IMR-90 (cell line): ENCODE data around the gene CD300H. TPM values are rescaled to one million over a fixed set of nuclear protein-coding genes. Genes with fewer than 3 reads are reported as not detected.

ENCODE experiments used
- ATAC-seq: fragments of 200-7000 bp; cut with Tn5 transposase; 2 replicates; pipeline ENCODE4 v1.9.1; 2020; ENCODE audit warnings: low read depth, mild to moderate bottlenecking, moderate library complexity
- BruUV-seq: library from RNA; stranded (reverse); fragments of 400-500 nt; replicated peaks from 2 replicates; lab custom pipeline; 2021; lab: Mats Ljungman, UMichigan
- CTCF ChIA-PET: fragments of 300-600 bp; formaldehyde crosslinking; extraction: SDS; loops from one replicate; lab custom pipeline; 2021; ENCODE audit warnings: antibody characterized with exemption; lab: Yijun Ruan, JAX
- POLR2A ChIA-PET: fragments of 300-600 bp; sonication (Branson Sonifier 250); formaldehyde crosslinking; loops from one replicate; lab custom pipeline; 2022; ENCODE audit warnings: antibody characterized with exemption; ENCODE audit not compliant: unreplicated experiment; lab: Charles Lee
- DNase-seq: peaks from one replicate; pipeline ENCODE4 v3.0.0; 2013
- H2AFZ ChIP-seq: replicated peaks from 2 replicates; pipeline ENCODE3; 2013; ENCODE audit warnings: low read length, mild to moderate bottlenecking; ENCODE audit not compliant: poor library complexity
- H2AK5ac ChIP-seq: 2 replicates; pipeline ENCODE4 v1.6.1; 2013; ENCODE audit warnings: low read depth, low read length, inconsistent platforms
- H2AK9ac ChIP-seq: replicated peaks from 2 replicates; pipeline ENCODE3; 2013; ENCODE audit warnings: mild to moderate bottlenecking, low read depth, low read length, moderate library complexity; ENCODE audit not compliant: poor library complexity
- H2BK120ac ChIP-seq: 2 replicates; pipeline ENCODE4 v1.6.1; 2013; ENCODE audit warnings: low read depth, low read length, inconsistent platforms
- H2BK15ac ChIP-seq: 3 replicates; pipeline ENCODE4 v1.6.1; 2013; ENCODE audit warnings: low read depth, low read length, inconsistent platforms
- H2BK20ac ChIP-seq: 2 replicates; pipeline ENCODE4 v1.6.1; 2013; ENCODE audit warnings: low read depth, mild to moderate bottlenecking, inconsistent platforms, low read length, moderate library complexity
- H2BK5ac ChIP-seq: 2 replicates; pipeline ENCODE4 v1.6.1; 2013; ENCODE audit warnings: mild to moderate bottlenecking, low read depth, low read length, inconsistent platforms; ENCODE audit not compliant: poor library complexity, severe bottlenecking
- H3K14ac ChIP-seq: replicated peaks from 2 replicates; pipeline ENCODE4 v1.6.1; 2013; ENCODE audit warnings: low read depth, low read length, inconsistent platforms
- H3K18ac ChIP-seq: 2 replicates; pipeline ENCODE4 v1.6.1; 2013; ENCODE audit warnings: low read depth, low read length, control low read depth
- H3K23ac ChIP-seq: 2 replicates; pipeline ENCODE4 v1.6.1; 2013; ENCODE audit warnings: low read depth, low read length, inconsistent platforms
- H3K27ac ChIP-seq: 2 replicates; pipeline ENCODE4 v1.5.1; 2013; ENCODE audit warnings: mild to moderate bottlenecking, control low read depth, low read length; ENCODE audit not compliant: insufficient read depth
- H3K27me3 ChIP-seq: 2 replicates; pipeline ENCODE4 v1.6.1; 2013; ENCODE audit warnings: low read length; ENCODE audit not compliant: control insufficient read depth, insufficient read depth
- H3K36me3 ChIP-seq: 2 replicates; pipeline ENCODE4 v1.6.1; 2013; ENCODE audit warnings: low read length, mixed read lengths; ENCODE audit not compliant: control insufficient read depth, insufficient read depth
- H3K4ac ChIP-seq: 2 replicates; pipeline ENCODE4 v1.6.1; 2013; ENCODE audit warnings: low read depth, low read length, inconsistent platforms
- H3K4me1 ChIP-seq: 2 replicates; pipeline ENCODE4 v1.6.1; 2013; ENCODE audit warnings: low read length, mixed read lengths; ENCODE audit not compliant: control insufficient read depth, insufficient read depth
- H3K4me2 ChIP-seq: 2 replicates; pipeline ENCODE4 v1.6.1; 2013; ENCODE audit warnings: low read depth, mild to moderate bottlenecking, control low read depth, low read length, moderate library complexity
- H3K4me3 ChIP-seq: 2 replicates; pipeline ENCODE4 v1.5.1; 2013; ENCODE audit warnings: low read depth, mild to moderate bottlenecking, control low read depth, low read length, moderate library complexity; ENCODE audit not compliant: insufficient read depth
- H3K56ac ChIP-seq: 2 replicates; pipeline ENCODE4 v1.6.1; 2013; ENCODE audit warnings: low read length, inconsistent platforms; ENCODE audit not compliant: insufficient read depth; ENCODE audit errors: extremely low read depth
- H3K79me1 ChIP-seq, 2 experiments: 2 replicates each; pipeline ENCODE4 v1.6.1; 2013; ENCODE audit warnings: low read length in 2 of 2, inconsistent platforms in 1 of 2, low read depth in 1 of 2
- H3K9ac ChIP-seq: 2 replicates; pipeline ENCODE4 v1.6.1; 2013; ENCODE audit warnings: low read depth, low read length, control low read depth
- H3K9me1 ChIP-seq: 2 replicates; pipeline ENCODE4 v1.6.1; 2013; ENCODE audit warnings: low read length, inconsistent platforms; ENCODE audit not compliant: insufficient read depth
- H3K9me3 ChIP-seq: 2 replicates; pipeline ENCODE4 v1.6.1; 2013; ENCODE audit warnings: low read length; ENCODE audit not compliant: control insufficient read depth, insufficient read depth
- H4K20me1 ChIP-seq: 2 replicates; pipeline ENCODE4 v1.6.1; 2013; ENCODE audit warnings: low read length, inconsistent platforms; ENCODE audit not compliant: insufficient read depth
- H4K5ac ChIP-seq: 2 replicates; pipeline ENCODE4 v1.6.1; 2013; ENCODE audit warnings: mild to moderate bottlenecking, low read depth, low read length, control low read depth
- H4K8ac ChIP-seq, 2 experiments: 2 replicates each; pipeline ENCODE4 v1.6.1; 2013; ENCODE audit warnings: low read depth in 2 of 2, low read length in 2 of 2, control low read depth in 1 of 2, inconsistent platforms in 1 of 2
- H4K91ac ChIP-seq: 2 replicates; pipeline ENCODE4 v1.6.1; 2013; ENCODE audit warnings: low read depth, low read length, inconsistent platforms; ENCODE audit not compliant: insufficient read depth
- BHLHE40 ChIP-seq: fragments of 150-350 bp; IDR thresholded peaks from 2 replicates; pipeline ENCODE4 v1.6.1; 2016; ENCODE audit warnings: mild to moderate bottlenecking, low read depth, low read length
- CEBPB ChIP-seq: IDR thresholded peaks from 2 replicates; pipeline ENCODE4 v1.6.1; 2012; ENCODE audit warnings: low read depth, low read length, improper control_type of control experiment
- CHD1 ChIP-seq: IDR thresholded peaks from 2 replicates; pipeline ENCODE4 v1.6.1; 2012; ENCODE audit warnings: low read depth, low read length, improper control_type of control experiment
- FOS ChIP-seq: fragments of 150-350 bp; IDR thresholded peaks from 2 replicates; pipeline ENCODE4 v1.6.1; 2016; ENCODE audit warnings: low read depth, low read length
- MAFK ChIP-seq: IDR thresholded peaks from 2 replicates; pipeline ENCODE4 v1.6.1; 2012; ENCODE audit warnings: low read depth, low read length, improper control_type of control experiment
- MXI1 ChIP-seq: IDR thresholded peaks from 2 replicates; pipeline ENCODE4 v1.6.1; 2012; ENCODE audit warnings: low read depth, mild to moderate bottlenecking, low read length, moderate library complexity, borderline replicate concordance
- NFE2L2 ChIP-seq: fragments of 150-350 bp; IDR thresholded peaks from 2 replicates; pipeline ENCODE4 v1.6.1; 2016; ENCODE audit warnings: low read depth, mild to moderate bottlenecking, low read length
- POLR2A ChIP-seq: IDR thresholded peaks from 2 replicates; pipeline ENCODE4 v1.6.1; 2012; ENCODE audit warnings: mild to moderate bottlenecking, low read depth, low read length
- RCOR1 ChIP-seq: IDR thresholded peaks from 2 replicates; pipeline ENCODE4 v1.6.1; 2012; ENCODE audit warnings: mild to moderate bottlenecking, low read length, improper control_type of control experiment; ENCODE audit not compliant: insufficient replicate concordance
- SMC3 ChIP-seq: fragments of 150-350 bp; IDR thresholded peaks from 2 replicates; pipeline ENCODE4 v1.6.1; 2016; ENCODE audit warnings: low read depth, mild to moderate bottlenecking, antibody characterized with exemption, low read length, moderate library complexity
- WGBS, 2 experiments: methylation state at CpG; one replicate each; pipeline versions ENCODE4 v1.1.5 to v1.1.7; 2013; ENCODE audit warnings: missing lambda C conversion rate in 2 of 2; ENCODE audit not compliant: insufficient read length in 1 of 2; ENCODE audit errors: extremely low coverage in 2 of 2; 5-methylcytosine and 5-hydroxymethylcytosine counted together
- dilution Hi-C: fragments of 300-500 bp; cut with HindIII; formaldehyde crosslinking; loops from one replicate; pipeline ENCODE4 v1.14.3; 2018; ENCODE audit warnings: low sequenced_read_pairs; ENCODE audit not compliant: unreplicated experiment
- in situ Hi-C: fragments of 300-500 bp; cut with MboI; formaldehyde crosslinking; loops from 3 replicates; pipeline ENCODE4 v1.14.3; 2019; ENCODE audit warnings: low sequenced_read_pairs, inconsistent platforms, mixed read lengths
- intact Hi-C: fragments of 100-400 bp; cut with micrococcal nuclease; formaldehyde crosslinking; loops from 2 replicates; pipeline ENCODE4 v1.10.0; 2022
- polyA plus RNA-seq, 3 experiments: library from polyadenylated mRNA; depleted of rRNA; stranded (reverse); fragments of >200 nt; gene quantifications; 2 replicates each; pipeline ENCODE4 v1.2.3, GENCODE V29; 2012; ENCODE audit warnings: low replicate concordance in 1 of 3
- total RNA-seq: library from RNA; depleted of rRNA; stranded (reverse); fragments of >200 nt; gene quantifications from 2 replicates; pipeline ENCODE4 v1.2.3, GENCODE V29; 2012
- TF ChIP-seq, protein P1 (sequence below): conservative IDR thresholded peaks from 2 replicates; pipeline ENCODE4 v1.5.1; 2012; ENCODE audit warnings: mild to moderate bottlenecking, low read depth, low read length, improper control_type of control experiment
- TF ChIP-seq, protein P2 (sequence below): fragments of 150-350 bp; IDR thresholded peaks from 2 replicates; pipeline ENCODE4 v1.6.1; 2017; ENCODE audit warnings: mild to moderate bottlenecking, antibody characterized with exemption, low read length, low read depth
- TF ChIP-seq, protein P3 (sequence below): fragments of 150-350 bp; IDR thresholded peaks from 2 replicates; pipeline ENCODE4 v1.6.1; 2016; ENCODE audit warnings: low read depth, mild to moderate bottlenecking, low read length, moderate library complexity, borderline replicate concordance

CD300H gene
- total and polyA plus RNA-seq, 2 of the 4 experiments (the other 2 are of a cell fraction) = not detected

DNA sequence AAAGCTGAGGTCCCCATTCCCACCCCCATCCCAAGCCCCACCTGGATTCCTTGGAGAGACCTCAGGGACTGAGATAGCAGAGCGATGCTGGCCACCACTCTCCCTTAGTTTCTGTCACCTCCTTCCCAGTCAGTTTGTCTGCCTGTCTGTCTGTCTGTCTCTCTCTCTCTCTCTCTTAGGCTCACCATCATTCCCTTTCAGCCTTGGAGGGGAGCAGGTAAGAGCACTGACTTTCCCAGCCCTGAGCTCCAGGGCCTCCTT is 41.9 kb downstream of the CD300H start:
- Histone ChIP-seq H3K23ac (no peak overlapping the region), H2BK15ac (no peak overlapping the region), H4K91ac (no peak overlapping the region), H3K36me3 (no peaks in the 10 kb centered on the region), H3K9ac (no peak overlapping the region), H3K4ac (no peak overlapping the region), H3K18ac (no peak overlapping the region), H2AK5ac (no peak overlapping the region), H2AFZ (no peak overlapping the region), H4K5ac (no peak overlapping the region), H3K9me1 (no peaks in the 10 kb centered on the region), H3K27me3 (no peaks in the 10 kb centered on the region), H2BK120ac (no peak overlapping the region), H3K14ac (no peak overlapping the region), H2BK5ac (no peak overlapping the region), H3K9me3 (peaks cover 51% of the 10 kb centered on the region), H2BK20ac (no peak overlapping the region), H3K56ac (no peak overlapping the region), H4K8ac (no peak overlapping the region), H3K4me2 (no peak overlapping the region), H3K79me1 (no peaks in the 10 kb centered on the region), H4K20me1 (no peaks in the 10 kb centered on the region), H3K27ac (no peak overlapping the region), H3K4me1 (no peaks in the 10 kb centered on the region), H3K4me3 (no peak overlapping the region), H2AK9ac (no peak overlapping the region)
- WGBS, 2 experiments = no CpG with 5 or more reads among the region's 1 CpG
- intact Hi-C loops (no loop called here), dilution Hi-C loops (no loop called here), in situ Hi-C loops (no loop called here)
- BruUV-seq = no TSS peak
- no peak for ATAC-seq
- ChIA-PET CTCF (no interaction called here), POLR2A (no interaction called here)
- no peak for DNase-seq
- TF ChIP-seq, protein P1, sequence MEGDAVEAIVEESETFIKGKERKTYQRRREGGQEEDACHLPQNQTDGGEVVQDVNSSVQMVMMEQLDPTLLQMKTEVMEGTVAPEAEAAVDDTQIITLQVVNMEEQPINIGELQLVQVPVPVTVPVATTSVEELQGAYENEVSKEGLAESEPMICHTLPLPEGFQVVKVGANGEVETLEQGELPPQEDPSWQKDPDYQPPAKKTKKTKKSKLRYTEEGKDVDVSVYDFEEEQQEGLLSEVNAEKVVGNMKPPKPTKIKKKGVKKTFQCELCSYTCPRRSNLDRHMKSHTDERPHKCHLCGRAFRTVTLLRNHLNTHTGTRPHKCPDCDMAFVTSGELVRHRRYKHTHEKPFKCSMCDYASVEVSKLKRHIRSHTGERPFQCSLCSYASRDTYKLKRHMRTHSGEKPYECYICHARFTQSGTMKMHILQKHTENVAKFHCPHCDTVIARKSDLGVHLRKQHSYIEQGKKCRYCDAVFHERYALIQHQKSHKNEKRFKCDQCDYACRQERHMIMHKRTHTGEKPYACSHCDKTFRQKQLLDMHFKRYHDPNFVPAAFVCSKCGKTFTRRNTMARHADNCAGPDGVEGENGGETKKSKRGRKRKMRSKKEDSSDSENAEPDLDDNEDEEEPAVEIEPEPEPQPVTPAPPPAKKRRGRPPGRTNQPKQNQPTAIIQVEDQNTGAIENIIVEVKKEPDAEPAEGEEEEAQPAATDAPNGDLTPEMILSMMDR = no peak
- TF ChIP-seq FOS = no peak
- TF ChIP-seq CEBPB = no peak
- no peak for TF ChIP-seq CHD1
- TF ChIP-seq SMC3 = no peak
- TF ChIP-seq BHLHE40 = no peak
- no peak for TF ChIP-seq NFE2L2
- no peak for TF ChIP-seq MAFK
- TF ChIP-seq RCOR1 = no peak
- TF ChIP-seq POLR2A = no peak
- TF ChIP-seq, protein P2, sequence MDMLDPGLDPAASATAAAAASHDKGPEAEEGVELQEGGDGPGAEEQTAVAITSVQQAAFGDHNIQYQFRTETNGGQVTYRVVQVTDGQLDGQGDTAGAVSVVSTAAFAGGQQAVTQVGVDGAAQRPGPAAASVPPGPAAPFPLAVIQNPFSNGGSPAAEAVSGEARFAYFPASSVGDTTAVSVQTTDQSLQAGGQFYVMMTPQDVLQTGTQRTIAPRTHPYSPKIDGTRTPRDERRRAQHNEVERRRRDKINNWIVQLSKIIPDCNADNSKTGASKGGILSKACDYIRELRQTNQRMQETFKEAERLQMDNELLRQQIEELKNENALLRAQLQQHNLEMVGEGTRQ = no peak
- TF ChIP-seq, protein P3, sequence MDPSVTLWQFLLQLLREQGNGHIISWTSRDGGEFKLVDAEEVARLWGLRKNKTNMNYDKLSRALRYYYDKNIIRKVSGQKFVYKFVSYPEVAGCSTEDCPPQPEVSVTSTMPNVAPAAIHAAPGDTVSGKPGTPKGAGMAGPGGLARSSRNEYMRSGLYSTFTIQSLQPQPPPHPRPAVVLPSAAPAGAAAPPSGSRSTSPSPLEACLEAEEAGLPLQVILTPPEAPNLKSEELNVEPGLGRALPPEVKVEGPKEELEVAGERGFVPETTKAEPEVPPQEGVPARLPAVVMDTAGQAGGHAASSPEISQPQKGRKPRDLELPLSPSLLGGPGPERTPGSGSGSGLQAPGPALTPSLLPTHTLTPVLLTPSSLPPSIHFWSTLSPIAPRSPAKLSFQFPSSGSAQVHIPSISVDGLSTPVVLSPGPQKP = no peak
- TF ChIP-seq MXI1 = no peak
